Hypothalamus (tissue), 51 donors: ENCODE measurements around the gene IL17B.
A peak's percentile ranks its signal among the peaks of the same experiment; 100 is the strongest.

ENCODE experiments used
- DNase-seq, 51 donors: peaks; one replicate each; lab custom pipeline; 2025; lab: John Stamatoyannopoulos, UW

IL17B gene

DNA sequence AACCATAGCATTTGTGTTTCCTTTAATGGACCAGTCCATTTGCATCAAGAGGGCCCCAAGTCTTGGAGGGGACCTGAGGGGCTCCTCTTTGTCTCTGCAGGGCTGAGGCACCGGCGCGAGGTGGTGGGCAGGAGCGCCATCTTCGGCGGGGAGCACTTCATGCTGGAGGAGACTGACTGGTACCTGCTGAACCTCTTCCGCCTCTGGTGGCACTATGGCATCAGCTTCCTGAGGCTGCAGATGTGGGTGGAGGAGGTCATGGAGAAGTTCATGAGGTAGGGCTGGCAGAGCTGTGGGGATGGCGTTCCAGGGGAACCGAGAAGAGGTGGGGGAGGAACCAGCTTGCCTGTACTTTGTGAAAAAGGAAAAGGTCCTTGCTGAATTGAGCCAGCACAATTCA lies 15.2 kb downstream of the IL17B start:
- DNase-seq = no peak

DNA sequence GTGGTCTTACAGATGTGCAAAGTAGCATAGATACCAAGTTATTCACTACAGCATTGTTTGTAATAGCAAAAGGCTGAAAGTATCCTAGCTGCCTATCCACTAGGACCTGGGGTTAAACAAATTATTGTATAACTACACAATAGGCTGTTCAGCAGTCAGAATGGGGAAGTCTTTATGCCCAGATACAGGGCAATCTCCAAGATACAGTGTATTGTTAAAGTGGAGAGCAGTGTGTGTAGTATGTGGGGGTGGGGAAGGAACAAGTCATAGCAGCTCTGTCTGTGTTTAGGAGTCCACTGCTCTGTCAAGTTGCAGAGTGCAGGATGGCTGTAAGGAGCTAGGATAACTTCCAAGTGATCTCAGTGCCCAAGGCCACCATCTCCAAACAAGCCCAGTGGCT lies 15.7 kb downstream of the IL17B start:
- no peak for DNase-seq

DNA sequence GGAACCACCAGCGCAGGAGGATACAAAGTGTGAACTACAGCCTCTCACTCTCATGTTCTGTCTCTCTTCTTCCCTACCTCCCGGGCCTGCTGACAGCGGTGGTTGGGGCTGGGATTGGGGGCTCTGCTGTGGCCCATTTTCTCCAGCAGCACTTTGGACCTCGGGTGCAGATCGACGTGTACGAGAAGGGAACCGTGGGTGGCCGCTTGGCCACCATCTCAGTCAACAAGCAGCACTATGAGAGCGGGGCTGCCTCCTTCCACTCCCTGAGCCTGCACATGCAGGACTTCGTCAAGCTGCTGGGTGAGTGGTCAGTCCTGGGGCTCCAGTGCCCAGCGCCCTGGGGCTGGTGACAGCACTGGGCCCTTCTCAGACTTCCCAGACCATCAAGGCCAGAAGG lies 16.6 kb downstream of the IL17B start:
- no peak for DNase-seq

GRCh38 chr5:149360272-149360671 lies 18.8 kb downstream of the IL17B start:
- no peak for DNase-seq

DNA sequence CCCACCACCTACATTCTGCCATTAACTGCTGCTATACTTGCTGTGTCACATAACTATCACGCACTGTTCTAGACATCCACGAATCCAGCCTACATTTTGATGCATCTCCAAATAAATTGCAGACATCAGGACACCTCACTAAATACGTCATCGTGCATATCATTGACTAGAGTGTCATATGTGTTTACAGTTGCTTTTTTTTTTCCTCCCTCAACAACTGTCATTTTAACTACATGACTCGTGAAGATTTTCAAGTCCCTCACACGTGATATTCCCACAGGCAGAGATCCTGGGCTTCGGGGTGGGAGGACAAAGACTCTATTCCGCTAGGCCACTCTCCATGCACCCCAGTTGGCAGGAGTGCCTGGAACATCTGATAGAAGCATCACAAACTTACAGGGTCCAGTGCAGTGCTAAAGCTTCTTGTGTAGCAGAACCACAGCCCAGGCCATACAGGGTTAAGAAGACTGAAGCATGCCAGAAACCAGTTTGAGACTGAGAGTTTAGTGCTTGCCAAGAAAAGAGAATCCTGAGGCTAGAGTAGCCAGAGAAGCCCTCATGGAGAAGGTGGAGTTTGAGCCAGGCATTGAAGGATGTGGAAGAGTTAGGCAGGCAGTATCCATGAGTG lies 20.1 kb downstream of the IL17B start:
- peak in 5 of 51 donors; percentile 2 to 46 (median 14) for DNase-seq

DNA sequence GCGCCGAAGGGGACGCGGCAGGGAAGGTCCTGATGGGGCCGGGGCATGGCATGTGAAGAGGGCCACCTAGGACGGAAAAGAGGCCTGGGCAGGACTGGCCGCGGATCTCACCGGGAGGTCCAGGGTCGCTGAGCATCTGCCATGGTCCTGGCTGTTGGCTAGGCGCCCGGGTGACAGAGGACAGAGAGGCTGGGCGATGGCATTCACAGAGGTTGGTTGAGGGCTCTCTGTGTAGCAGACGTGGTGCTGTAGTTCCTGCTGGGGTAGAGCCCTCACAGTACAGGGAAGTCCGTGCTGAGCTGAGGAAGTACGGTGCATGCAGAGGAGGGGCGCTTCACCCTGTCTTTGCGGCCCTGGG lies 20.8 kb downstream of the IL17B start:
- DNase-seq = peak in 29 of 51 donors; percentile 19 to 66 (median 52)

GRCh38 chr5:149357370-149358293 lies 21.5 kb downstream of the IL17B start, which contains the start of gene PCYOX1L:
Gene PCYOX1L, plus strand, starts transcription at chr5:149358046. Its CDS starts 23 bp downstream, at chr5:149358069.
- DNase-seq = peak; percentile 64 to 99 (median 92)

DNA sequence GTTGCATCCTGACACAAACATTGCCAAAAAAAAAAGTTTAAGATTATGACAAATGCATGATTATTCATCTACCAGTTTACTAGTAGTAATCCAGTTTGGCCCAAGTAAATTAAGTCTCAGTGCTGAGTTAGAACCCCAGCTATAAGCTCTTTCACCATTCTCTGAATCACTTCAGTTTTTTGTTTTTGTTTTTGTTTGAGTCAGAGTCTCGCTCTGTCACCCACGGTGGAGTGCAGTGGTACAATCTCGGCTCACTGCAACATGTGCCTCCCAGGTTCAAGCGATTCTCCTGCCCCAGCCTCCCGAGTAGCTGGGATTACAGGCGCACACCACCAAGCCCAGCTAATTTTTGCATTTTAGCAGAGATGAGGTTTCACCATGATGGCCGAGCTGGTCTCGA lies 22.7 kb downstream of the IL17B start:
- DNase-seq = no peak

DNA sequence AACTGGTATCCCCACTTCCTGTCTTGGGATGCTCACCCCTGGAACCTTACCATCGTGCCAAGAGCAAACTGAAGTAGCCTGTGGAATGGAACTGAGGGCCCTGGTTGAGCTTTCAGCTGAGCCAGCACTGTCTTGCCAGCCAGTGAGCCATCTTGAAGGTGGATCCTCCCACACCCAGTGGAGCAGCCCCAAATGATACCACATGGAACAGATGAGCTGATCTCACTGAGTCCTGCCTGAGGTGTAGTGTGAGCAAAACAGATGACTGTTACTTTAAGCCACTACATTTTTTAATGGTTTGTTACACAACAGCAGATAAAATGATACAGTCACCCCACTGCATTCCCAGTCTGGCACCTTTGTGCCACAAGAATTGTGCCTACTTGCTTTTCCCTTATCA lies 23.4 kb downstream of the IL17B start:
- peak in 1 of 51 donors; percentile 36 for DNase-seq

DNA sequence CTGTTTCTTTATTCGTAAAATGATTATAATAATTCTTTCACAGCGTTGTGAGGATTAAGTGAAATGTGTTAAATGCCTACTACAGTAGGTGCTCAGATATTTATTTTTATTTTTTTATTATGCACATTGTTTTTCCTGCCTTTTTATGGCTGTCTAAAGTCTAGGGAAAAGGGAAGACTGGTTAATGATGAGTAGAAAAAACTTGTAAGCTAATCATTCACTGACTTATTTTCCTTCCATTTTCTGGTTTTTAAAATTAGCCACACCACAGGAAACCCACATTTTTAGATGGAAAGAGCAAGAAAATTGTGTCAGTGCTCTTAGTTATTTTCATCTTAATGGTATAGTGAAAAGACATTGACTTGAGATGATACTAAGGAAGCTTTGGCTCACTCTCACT lies 25.2 kb downstream of the IL17B start:
- no peak for DNase-seq

DNA sequence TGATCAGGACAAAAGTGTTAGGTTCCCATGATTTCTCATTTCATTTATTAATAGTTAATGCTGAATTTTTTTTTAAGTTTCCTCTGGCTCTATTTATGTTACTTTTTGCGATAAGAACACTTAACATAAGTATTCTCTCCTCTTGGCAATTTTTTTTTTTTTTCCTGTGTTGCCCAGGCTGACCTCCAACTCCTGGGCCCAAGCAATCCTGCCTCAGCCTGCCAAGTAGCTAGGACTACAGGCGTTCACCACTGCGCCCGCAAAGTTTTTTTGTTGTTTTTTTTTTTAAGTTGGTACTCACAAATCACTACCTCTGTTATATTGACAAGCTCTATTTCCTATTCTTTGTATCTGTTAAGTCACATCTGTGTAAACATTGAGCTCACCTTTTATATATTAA lies 26.9 kb downstream of the IL17B start:
- DNase-seq = no peak

GRCh38 chr5:149349382-149349781 lies 29.7 kb downstream of the IL17B start:
- no peak for DNase-seq

DNA sequence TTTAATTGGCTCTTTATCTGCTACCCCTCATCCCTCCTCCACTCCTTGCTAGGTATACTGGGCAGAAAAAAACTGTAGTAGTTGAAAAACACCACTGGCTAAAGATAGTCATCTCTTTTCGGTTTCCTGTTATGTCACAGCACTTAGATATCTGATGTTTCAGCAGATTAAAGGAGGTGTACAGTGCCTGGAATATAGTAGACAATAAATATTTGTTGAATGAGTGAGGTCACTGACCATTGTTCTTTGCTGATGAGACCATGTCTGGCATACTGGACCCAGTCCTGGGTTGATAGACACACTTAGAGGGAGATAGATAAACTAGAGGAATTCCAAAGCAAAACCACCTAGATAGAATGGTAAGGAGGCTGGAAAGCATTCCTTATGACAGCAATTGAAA lies 30.6 kb downstream of the IL17B start:
- no peak for DNase-seq

DNA sequence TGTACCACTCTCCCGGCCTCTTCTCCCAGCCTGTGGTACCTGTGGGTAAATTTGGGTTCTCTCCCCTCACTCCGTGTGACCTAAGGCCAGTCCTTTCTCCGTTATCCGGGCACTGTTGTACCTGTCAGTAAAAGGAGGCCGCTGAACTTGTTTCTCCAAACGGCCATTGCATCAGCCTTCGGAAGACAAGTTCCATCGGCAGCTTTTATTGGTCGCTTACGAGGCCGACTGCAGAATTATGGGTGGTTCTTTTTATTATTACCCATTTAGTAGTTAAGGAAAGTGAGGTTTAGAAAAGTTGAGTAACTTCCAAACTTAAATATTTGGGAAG lies 33.2 kb downstream of the IL17B start:
- DNase-seq = peak in 3 of 51 donors; percentile 28 to 36 (median 29)

GRCh38 chr5:149345147-149345891 lies 33.8 kb downstream of the IL17B start, which contains the start of gene GRPEL2:
Gene GRPEL2, plus strand, starts transcription at chr5:149345499. Its CDS starts 41 bp downstream, at chr5:149345540.
- peak; percentile 36 to 98 (median 92) for DNase-seq

GRCh38 chr5:149344151-149344550 lies 34.9 kb downstream of the IL17B start:
- no peak for DNase-seq

DNA sequence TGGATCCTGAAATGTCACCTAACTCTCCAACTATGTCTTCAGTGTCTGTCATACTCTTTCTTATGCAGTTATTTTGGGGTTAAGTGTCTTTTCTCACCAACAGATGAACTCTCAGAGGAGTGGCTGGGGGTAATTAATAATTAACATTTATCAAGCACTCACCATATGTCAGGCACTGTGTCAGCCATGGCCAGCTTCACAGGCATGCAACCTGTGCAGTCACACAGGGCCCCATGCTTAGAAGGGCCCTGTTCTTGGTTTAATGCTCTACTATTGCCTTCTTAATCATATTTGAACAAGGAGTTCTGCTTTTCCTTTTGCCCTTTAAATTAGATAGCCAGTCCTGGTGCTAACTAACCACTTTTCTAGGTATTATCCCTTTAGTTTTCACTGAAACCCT lies 37.2 kb downstream of the IL17B start:
- no peak for DNase-seq

DNA sequence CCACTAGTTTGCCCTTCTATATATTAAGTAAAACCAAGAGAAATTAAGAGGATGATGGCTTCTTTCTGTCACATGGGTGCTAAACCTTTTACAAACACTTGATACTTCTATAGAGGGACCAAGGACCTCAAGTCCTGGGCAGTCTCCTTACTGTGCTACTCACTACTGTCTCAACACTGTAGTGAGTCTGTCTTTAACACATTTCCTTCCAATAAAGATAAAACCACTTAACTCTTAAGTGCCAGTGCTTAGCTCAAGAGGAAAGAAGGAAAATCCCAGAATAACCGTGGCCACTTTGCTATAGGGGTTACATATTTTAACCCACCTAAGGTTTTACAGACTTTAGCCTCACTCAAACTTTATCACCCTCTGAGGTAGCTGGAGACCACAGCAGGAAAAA lies 38.2 kb downstream of the IL17B start:
- no peak for DNase-seq

GRCh38 chr5:149338364-149338763 lies 40.7 kb downstream of the IL17B start:
- no peak for DNase-seq

- no peak for DNase-seq
Measured at GRCh38 chr5:149337736-149338135, 41.4 kb downstream of the IL17B start.

- DNase-seq = no peak
Measured at GRCh38 chr5:149333711-149334443, 45.2 kb downstream of the IL17B start.
